SK-MEL-5 (cell line): Measurements from ENCODE around the gene ACP5. TPM values are rescaled to one million over a fixed set of nuclear protein-coding genes. Genes with fewer than 3 reads are reported as not detected.
A peak's percentile ranks its signal among the peaks of the same experiment; 100 is the strongest.
"Not testable (repeated sequence)": the region's sequence is repeated elsewhere in the genome, so short reads cannot be mapped to it uniquely, and the experiment has no call there.

Source experiments
- DNase-seq: peaks from one replicate; pipeline ENCODE4 v3.0.0-alpha.2; 2016; ENCODE audit warnings: low read depth, low spot score
- in situ Hi-C: cut with HindIII; loops from 2 replicates; pipeline ENCODE4 v1.10.0; 2016; ENCODE audit warnings: low sequenced_read_pairs, high pct_unique_total_duplicates, low pct_unique_long_range_greater_than_20kb
- polyA plus RNA-seq, 2 experiments: library from polyadenylated mRNA; depleted of rRNA; stranded (reverse); fragments of >200 nt; gene quantifications; 2 replicates each; pipeline ENCODE4 v1.2.3, GENCODE V29; 2015
- total RNA-seq: library from RNA; depleted of rRNA; stranded (reverse); fragments of >200 nt; shearing (Covaris generic); gene quantifications from 2 replicates; pipeline ENCODE4 v1.2.3, GENCODE V29; 2014; rRNA removed

Gene ACP5
- 64.7 and 68.3 TPM in 2 replicates for total RNA-seq
- 78.0 and 80.5 TPM in 2 replicates for polyA plus RNA-seq (2015; cell fraction: cytosol; rRNA removed)
- 51.9 and 74.8 TPM in 2 replicates for polyA plus RNA-seq (2015; cell fraction: nucleus; rRNA removed)

DNA sequence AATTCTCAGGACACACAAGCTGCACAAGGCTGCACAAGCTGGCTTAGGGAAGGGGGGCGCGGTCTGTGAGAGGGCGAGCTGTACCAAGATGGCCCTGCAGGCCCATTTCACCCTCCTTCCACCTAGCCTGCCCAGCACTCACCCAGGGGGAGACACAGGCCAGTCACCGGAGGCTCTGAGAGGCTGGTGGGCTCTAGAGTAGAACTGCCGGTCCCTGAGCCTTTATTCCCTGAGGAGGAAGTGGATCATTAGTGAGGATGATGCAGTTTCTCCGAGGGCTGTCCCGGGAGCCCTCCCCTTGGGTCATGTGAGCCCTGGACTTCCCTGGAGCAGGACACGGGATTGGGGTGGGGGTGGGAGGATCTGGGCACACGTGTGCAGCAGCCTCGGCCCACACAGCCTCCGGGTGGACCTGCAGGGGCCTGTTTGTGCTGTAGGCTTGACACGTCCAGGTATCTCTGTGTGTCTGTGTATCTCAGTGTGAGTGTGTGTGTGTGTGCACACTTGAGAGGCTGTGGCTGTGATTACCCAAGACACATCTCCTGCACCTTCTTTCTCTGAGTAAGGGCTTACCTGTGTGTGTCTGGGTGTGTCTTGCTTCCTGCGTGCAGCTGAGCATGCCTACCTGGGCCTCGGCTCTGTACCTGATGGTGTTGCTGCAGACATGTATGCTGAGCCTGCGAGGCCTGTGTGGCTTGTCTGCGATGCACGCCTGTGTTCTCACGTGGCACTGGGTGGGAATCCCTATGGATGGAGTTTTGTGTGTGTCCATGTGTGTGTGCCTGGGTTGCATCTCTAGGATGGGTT lies at the start of gene ACP5:
TSS of gene ACP5 (minus strand) at position 195 of the 807 bp plus-strand sequence. CDS start 328 bp downstream, outside the sequence.
- peak; percentile 64 for DNase-seq
- in situ Hi-C loops: no loop called here

GRCh38 chr19:11626252-11626651 lies 48.8 kb upstream of the ACP5 start:
- in situ Hi-C loops: no loop called here
- DNase-seq: no peak

GRCh38 chr19:11624069-11624463 lies 46.6 kb upstream of the ACP5 start:
- DNase-seq: no peak
- in situ Hi-C loops: no loop called here

- in situ Hi-C loops, DNase-seq: not testable (repeated sequence)
Measured at GRCh38 chr19:11622401-11622800, 45.0 kb upstream of the ACP5 start.

DNA sequence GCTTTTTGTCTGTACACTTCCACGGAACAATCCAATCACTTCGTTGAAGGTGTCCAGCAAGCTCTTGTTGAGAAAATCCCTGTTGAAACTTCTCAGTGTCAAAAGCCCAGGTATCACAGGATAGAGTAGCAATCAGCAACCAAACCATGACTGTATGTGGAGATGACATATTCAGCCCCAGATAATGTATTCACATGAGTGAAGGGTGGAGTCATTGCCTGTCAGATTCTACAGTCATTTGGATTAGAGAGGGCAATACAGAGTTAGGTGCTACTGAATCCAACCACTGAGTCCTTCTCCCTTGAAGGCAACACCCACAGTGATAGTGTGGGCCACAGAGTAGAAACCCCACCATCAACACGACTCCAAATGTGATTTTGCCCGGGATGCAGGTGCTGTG lies 43.1 kb upstream of the ACP5 start:
- in situ Hi-C loops: no loop called here
- DNase-seq: no peak

- in situ Hi-C loops: no loop called here
- DNase-seq: no peak
Measured at GRCh38 chr19:11617180-11618062, 40.0 kb upstream of the ACP5 start.

DNA sequence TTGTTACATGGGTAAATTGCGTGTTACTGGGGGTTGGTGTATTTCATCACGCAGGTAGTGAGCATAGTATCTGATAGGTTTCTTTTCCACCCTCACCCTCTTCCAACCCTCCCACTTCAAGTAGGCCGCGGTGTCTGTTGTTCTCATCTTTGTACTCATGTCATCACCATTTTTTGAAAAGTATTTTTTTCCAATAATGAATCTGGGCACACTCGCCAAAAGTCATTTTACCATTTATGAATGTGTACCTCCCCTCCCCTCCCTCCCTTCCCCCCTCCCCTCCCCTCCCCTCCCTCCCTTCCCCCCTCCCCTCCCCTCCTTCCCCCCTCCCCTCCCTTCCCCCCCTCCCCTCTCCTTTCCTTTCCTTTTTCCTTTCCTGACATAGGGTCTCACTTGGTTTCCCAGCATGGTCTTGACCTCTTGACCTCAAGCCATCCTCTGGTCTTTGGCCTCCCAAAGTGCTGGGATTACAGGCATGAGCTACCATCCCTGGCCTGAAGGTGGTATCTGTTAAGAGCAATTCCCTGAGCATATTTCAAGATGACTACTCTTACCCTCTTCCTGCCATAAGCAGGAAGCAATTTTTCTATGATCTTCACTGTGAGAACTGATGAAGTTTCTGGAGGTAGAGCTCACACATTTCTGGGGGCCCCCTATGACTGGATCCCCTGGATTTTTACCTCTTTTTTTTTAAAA lies 35.5 kb upstream of the ACP5 start:
- in situ Hi-C loops: no loop called here
- DNase-seq: no peak

DNA sequence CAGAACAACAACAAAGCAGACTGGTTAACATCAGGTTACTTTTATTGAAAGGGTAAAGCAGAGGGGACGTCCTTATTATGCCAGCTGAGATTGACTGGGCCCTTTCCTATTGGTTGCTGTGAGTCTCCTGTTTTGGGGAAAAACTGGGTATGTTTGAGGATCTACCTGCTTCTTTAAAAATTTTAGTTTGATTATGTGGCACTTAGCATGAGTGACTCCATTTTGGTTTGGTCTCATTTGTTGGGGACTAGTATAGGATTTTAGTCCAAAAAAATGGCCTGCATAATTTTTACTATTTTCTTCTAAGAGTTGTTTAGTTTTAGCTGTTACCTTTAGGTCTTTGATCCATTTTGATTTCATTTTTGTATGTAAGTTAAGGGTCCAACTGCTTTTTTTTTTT lies 34.3 kb upstream of the ACP5 start:
- DNase-seq: no peak
- in situ Hi-C loops: no loop called here

DNA sequence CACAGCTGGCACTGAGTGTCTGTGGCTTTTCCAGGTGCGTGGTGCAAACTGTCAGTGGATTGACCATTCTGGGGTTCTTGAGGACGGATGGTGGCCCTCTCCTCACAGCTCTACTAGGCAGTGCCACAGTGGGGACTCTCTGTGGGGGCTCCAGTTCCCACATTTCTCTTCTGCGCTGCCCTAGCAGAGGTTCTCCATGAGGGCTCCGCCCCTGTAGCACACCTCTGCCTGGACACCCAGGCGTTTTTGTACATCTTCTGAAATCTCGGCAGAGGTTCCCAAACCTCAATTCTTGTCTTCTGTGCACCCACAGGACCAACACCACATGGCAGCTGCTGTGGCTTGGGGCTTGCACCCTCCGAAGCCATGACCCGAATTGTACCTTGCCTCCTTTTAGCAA lies 29.0 kb upstream of the ACP5 start:
- no peak for DNase-seq
- in situ Hi-C loops: no loop called here

DNA sequence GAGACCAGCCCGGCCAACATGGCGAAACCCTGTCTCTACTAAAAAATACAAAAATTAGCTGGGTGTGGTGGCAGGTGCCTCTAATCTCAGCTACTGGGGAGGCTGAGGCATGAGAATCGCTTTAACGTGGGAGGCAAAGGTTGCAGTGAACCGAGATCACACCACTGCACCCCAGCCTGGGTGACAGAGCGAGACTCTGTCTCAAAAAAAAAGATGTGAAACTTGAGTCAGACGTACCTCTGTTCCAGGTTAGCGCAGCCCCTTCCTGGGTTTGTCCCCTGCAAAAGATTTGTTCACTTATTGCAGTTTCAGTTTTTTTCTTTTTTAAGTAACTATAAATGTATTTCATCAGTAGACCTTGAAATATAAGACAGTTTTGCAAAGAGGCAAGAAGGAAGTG lies 22.3 kb upstream of the ACP5 start:
- DNase-seq, in situ Hi-C loops: not testable (repeated sequence)

DNA sequence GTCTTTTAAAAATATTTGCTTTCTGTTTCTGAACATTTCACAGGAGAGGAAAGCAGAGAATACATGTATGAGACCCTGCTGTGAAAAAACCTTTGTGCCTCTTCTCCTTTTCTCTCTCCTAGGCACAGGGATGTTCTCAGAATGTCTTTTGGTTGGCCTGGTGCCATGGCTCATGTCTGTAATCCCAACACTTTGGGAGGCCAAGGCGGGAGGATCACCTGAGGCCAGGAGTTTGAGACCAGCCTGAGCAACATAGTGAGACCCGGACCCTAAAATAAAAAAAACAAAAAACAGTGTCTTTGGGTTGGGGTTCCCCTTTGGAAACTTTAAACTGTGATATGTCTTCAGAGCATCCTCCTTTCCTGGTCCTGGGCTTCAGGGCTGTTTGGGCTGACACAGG lies 21.3 kb upstream of the ACP5 start:
- no peak for DNase-seq
- in situ Hi-C loops: no loop called here

GRCh38 chr19:11598103-11598483 lies 20.6 kb upstream of the ACP5 start:
- DNase-seq: no peak
- in situ Hi-C loops: no loop called here

GRCh38 chr19:11597202-11598102 lies 20.0 kb upstream of the ACP5 start, which contains the start of gene ZNF627:
TSS of gene ZNF627 (plus strand) at chr19:11597483. CDS start at chr19:11597628, 145 bp downstream.
- in situ Hi-C loops: no loop called here
- DNase-seq: peak; percentile 96

GRCh38 chr19:11596156-11596555 lies 18.7 kb upstream of the ACP5 start:
- no peak for DNase-seq
- in situ Hi-C loops: no loop called here

DNA sequence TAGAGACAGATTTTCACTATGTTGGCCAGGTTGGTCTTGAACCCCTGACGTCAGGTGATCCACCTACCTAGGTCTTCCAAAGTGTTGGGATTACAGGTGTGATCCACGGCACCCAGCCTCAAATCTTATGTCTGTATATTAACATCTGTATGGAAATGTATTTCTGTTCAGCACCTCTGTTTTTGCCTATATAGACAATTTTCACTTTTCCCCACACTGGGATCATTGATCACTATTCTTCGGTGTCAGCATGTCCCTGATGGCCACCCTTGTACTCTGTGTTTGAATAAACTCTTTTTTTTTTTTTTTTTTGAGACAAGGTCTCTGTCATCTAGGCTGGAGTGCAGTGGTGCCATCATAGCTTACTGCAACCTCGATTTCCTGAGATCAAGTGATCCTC lies 16.6 kb upstream of the ACP5 start:
- DNase-seq: no peak
- in situ Hi-C loops: no loop called here

GRCh38 chr19:11587975-11588631 lies 10.7 kb upstream of the ACP5 start:
- no peak for DNase-seq
- in situ Hi-C loops: no loop called here
